Hippocampal formation (tissue), 2 donors: ENCODE measurements around the gene PANK3.
"Not testable (repeated sequence)": the region's sequence is repeated elsewhere in the genome, so short reads cannot be mapped to it uniquely, and the experiment has no call there.

ENCODE experiments used
- DNase-seq, 2 donors: peaks; one replicate each; lab custom pipeline; 2025; lab: John Stamatoyannopoulos, UW

PANK3 gene

GRCh38 chr5:168552146-168552545, 27.0 kb downstream of the PANK3 start:
- DNase-seq, result no peak

- DNase-seq, result no peak
Observed at GRCh38 chr5:168550656-168551055, 28.5 kb downstream of the PANK3 start.

- no peak for DNase-seq
Observed at GRCh38 chr5:168549554-168549953, 29.6 kb downstream of the PANK3 start.

- DNase-seq, result no peak
Observed at GRCh38 chr5:168537176-168537575, 42.0 kb downstream of the PANK3 start.

- DNase-seq, result not testable (repeated sequence)
Observed at GRCh38 chr5:168534351-168534750, 44.8 kb downstream of the PANK3 start.

GRCh38 chr5:168531987-168532864, 46.9 kb downstream of the PANK3 start:
- DNase-seq, result no peak

GRCh38 chr5:168531191-168531590, 48.0 kb downstream of the PANK3 start:
- no peak for DNase-seq

- DNase-seq, result no peak
Observed at GRCh38 chr5:168530621-168531150, 48.5 kb downstream of the PANK3 start.

GRCh38 chr5:168529374-168530234, 49.6 kb downstream of the PANK3 start:
- no peak for DNase-seq

GRCh38 chr5:168528521-168529373, 50.4 kb downstream of the PANK3 start, which contains the start of gene FBLL1:
TSS of gene FBLL1 (plus strand) at chr5:168529305. CDS start at chr5:168529505, 200 bp downstream.
- DNase-seq, result no peak

- DNase-seq, result no peak
Observed at GRCh38 chr5:168527756-168528295, 51.3 kb downstream of the PANK3 start.

- DNase-seq, result no peak
Observed at GRCh38 chr5:168525856-168526255, 53.3 kb downstream of the PANK3 start.

- DNase-seq, result no peak
Observed at GRCh38 chr5:168513861-168514428, 65.2 kb downstream of the PANK3 start.

GRCh38 chr5:168502563-168503237, 76.5 kb downstream of the PANK3 start:
- DNase-seq, result no peak
